PFSK-1 (cell line): Measurements from ENCODE around the gene IL22.

Experiments
- POLR2AphosphoS5 ChIP-seq: IDR thresholded peaks from 2 replicates; pipeline ENCODE4 v1.6.1; 2012; ENCODE audit warnings: low read depth, mild to moderate bottlenecking, control low read depth, low read length, moderate library complexity
- SIN3A ChIP-seq: IDR thresholded peaks from 2 replicates; pipeline ENCODE4 v1.6.1; 2012; ENCODE audit warnings: mild to moderate bottlenecking, low read length, moderate library complexity, borderline replicate concordance; ENCODE audit not compliant: insufficient read depth

- TF ChIP-seq POLR2AphosphoS5, result no peak
- TF ChIP-seq SIN3A, result no peak
These were observed 49.9 kb downstream of the IL22 start for GRCh38 chr12:68203460-68203875.
